OCI-LY1 (cell line): ENCODE data around the gene HSPD1.
"Not testable (repeated sequence)": the region's sequence is repeated elsewhere in the genome, so short reads cannot be mapped to it uniquely, and the experiment has no call there.

Experiments
- H2AFZ ChIP-seq: fragments of 200-600 bp; sonication (generic), shearing (Covaris generic); 2 replicates; pipeline ENCODE4 v1.6.0; 2014; ENCODE audit warnings: antibody characterized with exemption, mild to moderate bottlenecking, low read length
- H3F3A ChIP-seq: fragments of 200-600 bp; sonication (generic), shearing (Covaris generic); 2 replicates; pipeline ENCODE4 v1.6.0; 2014; ENCODE audit warnings: mild to moderate bottlenecking, antibody characterized with exemption, low read length, moderate library complexity; ENCODE audit not compliant: insufficient read depth
- H3K27ac ChIP-seq: fragments of 200-600 bp; sonication (generic); 2 replicates; pipeline ENCODE4 v1.5.1; 2014; ENCODE audit warnings: low read length, mixed run types, mild to moderate bottlenecking, low read depth; ENCODE audit not compliant: poor library complexity, severe bottlenecking
- H3K27me3 ChIP-seq: fragments of 200-600 bp; sonication (generic); 2 replicates; pipeline ENCODE4 v1.6.0; 2014; ENCODE audit warnings: antibody characterized with exemption, mild to moderate bottlenecking, low read length, moderate library complexity; ENCODE audit not compliant: insufficient read depth
- H3K36me3 ChIP-seq: fragments of 200-600 bp; sonication (generic); 2 replicates; pipeline ENCODE4 v1.6.1; 2014; ENCODE audit warnings: mild to moderate bottlenecking, antibody characterized with exemption, low read length, moderate library complexity, mixed read lengths; ENCODE audit not compliant: insufficient read depth
- H3K4me1 ChIP-seq: fragments of 200-600 bp; sonication (generic); 2 replicates; pipeline ENCODE4 v1.5.1; 2014; ENCODE audit warnings: mild to moderate bottlenecking, low read length, moderate library complexity; ENCODE audit not compliant: insufficient read depth, severe bottlenecking
- H3K4me2 ChIP-seq: fragments of 200-600 bp; sonication (generic), shearing (Covaris generic); 2 replicates; pipeline ENCODE4 v1.6.1; 2014; ENCODE audit warnings: low read length
- H3K4me3 ChIP-seq: fragments of 200-600 bp; sonication (generic); 2 replicates; pipeline ENCODE4 v1.5.1; 2014; ENCODE audit warnings: low read length, low read depth, mild to moderate bottlenecking, mixed read lengths; ENCODE audit not compliant: poor library complexity, severe bottlenecking
- H3K79me2 ChIP-seq: fragments of 200-600 bp; shearing (Covaris generic); 2 replicates; pipeline ENCODE4 v1.6.1; 2016; ENCODE audit warnings: mixed run types, low read length, mixed read lengths; ENCODE audit not compliant: insufficient read depth
- H3K9ac ChIP-seq: fragments of 200-600 bp; sonication (generic), shearing (Covaris generic); 2 replicates; pipeline ENCODE4 v1.6.1; 2014; ENCODE audit warnings: mild to moderate bottlenecking, low read length, mixed read lengths
- H3K9me2 ChIP-seq: fragments of 200-600 bp; sonication (generic), shearing (Covaris generic); 2 replicates; pipeline ENCODE4 v1.6.1; 2014; ENCODE audit warnings: low read depth, mild to moderate bottlenecking, low read length, mixed read lengths
- H3K9me3 ChIP-seq: fragments of 200-600 bp; shearing (Covaris generic); 2 replicates; pipeline ENCODE4 v1.6.1; 2014; ENCODE audit warnings: low read length, mixed read lengths
- H4K20me1 ChIP-seq: fragments of 200-600 bp; sonication (generic), shearing (Covaris generic); 2 replicates; pipeline ENCODE4 v1.6.0; 2016; ENCODE audit warnings: mild to moderate bottlenecking, low read length; ENCODE audit not compliant: insufficient read depth
- CTCF ChIP-seq: fragments of 200-600 bp; sonication (generic), shearing (Covaris generic); IDR thresholded peaks from 2 replicates; pipeline ENCODE4 v1.5.1; 2017; ENCODE audit warnings: mild to moderate bottlenecking, antibody characterized with exemption, low read length, moderate library complexity, mixed read lengths
- EZH2 ChIP-seq: fragments of 200-600 bp; sonication (generic), shearing (Covaris generic); IDR thresholded peaks from 2 replicates; pipeline ENCODE4 v1.8.0; 2017; ENCODE audit warnings: borderline replicate concordance, mixed run types, mild to moderate bottlenecking, antibody characterized with exemption, low read length, moderate library complexity, mixed read lengths

The HSPD1 gene

GRCh38 chr2:197486175-197486574 lies 13.5 kb downstream of the HSPD1 start:
- Histone ChIP-seq H3K4me2 (no peak overlapping the region), H3K4me3 (no peak overlapping the region), H2AFZ (no peak overlapping the region), H3K27ac (no peak overlapping the region), H3K9ac (no peak overlapping the region), H4K20me1 (no peaks in the 10 kb centered on the region), H3K4me1 (no peaks in the 10 kb centered on the region), H3F3A (peaks cover 10% of the 10 kb centered on the region; the same call in 1 of the 2 replicates), H3K9me3 (peaks cover 5% of the 10 kb centered on the region; the same call in 1 of the 2 replicates), H3K79me2 (no peaks in the 10 kb centered on the region), H3K27me3 (no peaks in the 10 kb centered on the region), H3K36me3 (peaks cover 72% of the 10 kb centered on the region), H3K9me2 (no peaks in the 10 kb centered on the region)
- TF ChIP-seq CTCF (no peak), EZH2 (no peak)

DNA sequence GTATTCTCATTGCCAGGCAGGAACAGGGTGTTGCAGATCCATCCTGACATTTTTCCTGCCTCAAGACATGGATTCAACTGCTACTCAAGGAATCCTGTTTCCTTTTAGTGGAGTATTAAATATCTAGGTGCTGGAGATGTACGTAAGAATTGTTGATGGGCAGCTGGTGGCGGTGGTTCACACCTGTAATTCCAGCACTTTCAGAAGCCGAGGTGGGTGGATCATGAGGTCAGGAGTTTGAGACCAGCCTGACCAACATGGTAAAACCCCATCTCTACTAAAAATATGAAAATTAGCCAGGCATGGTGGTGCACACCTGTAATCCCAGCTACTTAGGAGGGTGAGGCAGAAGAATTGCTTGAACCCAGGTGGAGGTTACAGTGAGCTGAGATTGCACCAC lies 15.4 kb downstream of the HSPD1 start:
- not testable (repeated sequence) for H3K79me2 ChIP-seq, H3K9me2 ChIP-seq, H3F3A ChIP-seq

DNA sequence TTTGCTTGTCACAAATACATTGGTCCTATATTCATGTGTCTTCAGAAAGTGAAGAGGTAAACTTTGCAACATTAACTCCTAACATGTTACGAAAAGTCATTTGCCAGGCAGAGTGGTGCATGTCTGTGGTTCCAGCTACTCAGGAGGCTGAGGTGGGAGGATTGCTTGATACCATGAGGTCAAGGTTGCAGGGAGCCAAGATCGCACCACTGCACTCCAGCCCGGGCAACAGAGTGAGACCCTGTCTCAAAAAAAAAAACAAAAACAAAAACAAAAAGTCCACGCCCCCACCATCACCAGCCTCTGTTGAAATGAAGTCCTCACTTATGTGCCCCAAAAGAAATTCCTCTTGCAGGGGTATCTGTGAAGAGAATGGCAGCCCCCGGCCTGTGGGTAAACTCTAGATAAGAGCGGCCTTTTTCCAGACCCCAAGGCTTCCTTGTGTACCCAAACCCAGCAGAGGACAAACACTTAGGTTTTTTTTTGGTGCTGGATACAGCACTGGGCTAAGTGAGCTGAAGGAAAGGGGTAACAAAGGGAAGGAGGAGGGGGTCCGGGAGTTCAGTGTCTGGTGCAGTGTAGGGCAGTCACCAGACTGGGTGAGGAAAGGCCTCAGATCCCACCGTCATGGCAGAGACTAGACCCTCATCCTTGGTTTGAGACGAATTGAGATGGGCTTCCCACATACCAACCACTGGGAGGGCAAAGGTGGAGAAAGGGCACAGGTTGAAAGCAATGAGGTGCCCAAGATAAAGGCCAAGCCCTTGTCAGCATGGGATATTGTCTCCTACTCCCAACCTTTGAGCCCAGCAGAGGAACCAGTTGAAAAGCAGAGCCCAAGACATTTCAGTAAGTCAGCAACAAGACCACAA lies 19.2 kb downstream of the HSPD1 start:
- Histone ChIP-seq H3K4me2 (no peak overlapping the region), H3K4me1 (no peaks in the 10 kb centered on the region), H3F3A (0 out of 2 replicates have a peak, but pooled peaks cover 3% of the 10 kb centered on the region), H3K4me3 (no peak overlapping the region), H3K36me3 (peaks cover 37% of the 10 kb centered on the region), H4K20me1 (no peaks in the 10 kb centered on the region), H3K9me2 (no peaks in the 10 kb centered on the region), H3K27ac (no peak overlapping the region), H3K27me3 (no peaks in the 10 kb centered on the region), H3K9ac (no peak overlapping the region), H2AFZ (no peak overlapping the region), H3K9me3 (peaks cover 5% of the 10 kb centered on the region; the same call in 1 of the 2 replicates), H3K79me2 (no peaks in the 10 kb centered on the region)
- no peak for TF ChIP-seq CTCF
- no peak for TF ChIP-seq EZH2

More for the DNA sequence above, 15.4 kb downstream of the HSPD1 start:
- not testable (repeated sequence) for H3K27me3 ChIP-seq, H2AFZ ChIP-seq, H3K27ac ChIP-seq, H3K9me3 ChIP-seq, H3K4me1 ChIP-seq, H3K4me2 ChIP-seq, H3K9ac ChIP-seq, H3K4me3 ChIP-seq, H4K20me1 ChIP-seq
- H3K36me3 ChIP-seq = peaks cover 53% of the 10 kb centered on the region
